Measurements from ENCODE around the gene CHRNA10. TPM values are rescaled to one million over a fixed set of nuclear protein-coding genes. Genes with fewer than 3 reads are reported as not detected.
A peak's percentile ranks its signal among the peaks of the same experiment; 100 is the strongest.
"Not testable (repeated sequence)": the region's sequence is repeated elsewhere in the genome, so short reads cannot be mapped to it uniquely, and the experiment has no call there.

The CHRNA10 gene
- total RNA-seq, 2 donors from 2014 or later, result 1.0 TPM; not detected in 1

DNA sequence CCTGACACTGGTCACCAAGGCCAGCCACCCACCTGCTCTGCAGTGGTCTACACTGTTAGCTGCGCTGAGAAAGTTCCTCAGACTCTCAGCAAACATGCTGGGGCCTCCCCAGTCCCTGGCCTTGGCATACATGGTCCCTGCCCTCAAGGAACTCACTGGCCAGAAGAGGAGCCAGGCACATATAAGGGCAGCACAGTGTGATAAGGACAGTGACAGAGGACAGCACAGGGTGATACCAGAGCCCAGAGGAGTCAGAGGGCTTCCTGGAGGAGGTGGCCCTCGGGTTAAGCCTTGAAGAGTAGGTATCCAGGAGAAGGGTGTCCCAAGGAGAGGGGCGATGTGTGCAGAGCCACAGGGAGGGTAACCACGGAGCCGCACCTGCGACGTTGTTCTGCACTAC is 25.6 kb downstream of the CHRNA10 start:
- Histone ChIP-seq H3K27me3 (no peaks in the 10 kb centered on the region), H3K4me3 (no peak overlapping the region), H3K4me1 (peaks cover 0 to 25% of the 10 kb centered on the region in 2 donors), H3K27ac (no peak overlapping the region), H3K9me3 (no peaks in the 10 kb centered on the region), H3K36me3 (no peaks in the 10 kb centered on the region)
- TF ChIP-seq, protein P1, sequence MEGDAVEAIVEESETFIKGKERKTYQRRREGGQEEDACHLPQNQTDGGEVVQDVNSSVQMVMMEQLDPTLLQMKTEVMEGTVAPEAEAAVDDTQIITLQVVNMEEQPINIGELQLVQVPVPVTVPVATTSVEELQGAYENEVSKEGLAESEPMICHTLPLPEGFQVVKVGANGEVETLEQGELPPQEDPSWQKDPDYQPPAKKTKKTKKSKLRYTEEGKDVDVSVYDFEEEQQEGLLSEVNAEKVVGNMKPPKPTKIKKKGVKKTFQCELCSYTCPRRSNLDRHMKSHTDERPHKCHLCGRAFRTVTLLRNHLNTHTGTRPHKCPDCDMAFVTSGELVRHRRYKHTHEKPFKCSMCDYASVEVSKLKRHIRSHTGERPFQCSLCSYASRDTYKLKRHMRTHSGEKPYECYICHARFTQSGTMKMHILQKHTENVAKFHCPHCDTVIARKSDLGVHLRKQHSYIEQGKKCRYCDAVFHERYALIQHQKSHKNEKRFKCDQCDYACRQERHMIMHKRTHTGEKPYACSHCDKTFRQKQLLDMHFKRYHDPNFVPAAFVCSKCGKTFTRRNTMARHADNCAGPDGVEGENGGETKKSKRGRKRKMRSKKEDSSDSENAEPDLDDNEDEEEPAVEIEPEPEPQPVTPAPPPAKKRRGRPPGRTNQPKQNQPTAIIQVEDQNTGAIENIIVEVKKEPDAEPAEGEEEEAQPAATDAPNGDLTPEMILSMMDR (IDR thresholded peaks at IDR 0.05), result no peak
- DNase-seq (ENCODE audit: low spot score), result no peak

DNA sequence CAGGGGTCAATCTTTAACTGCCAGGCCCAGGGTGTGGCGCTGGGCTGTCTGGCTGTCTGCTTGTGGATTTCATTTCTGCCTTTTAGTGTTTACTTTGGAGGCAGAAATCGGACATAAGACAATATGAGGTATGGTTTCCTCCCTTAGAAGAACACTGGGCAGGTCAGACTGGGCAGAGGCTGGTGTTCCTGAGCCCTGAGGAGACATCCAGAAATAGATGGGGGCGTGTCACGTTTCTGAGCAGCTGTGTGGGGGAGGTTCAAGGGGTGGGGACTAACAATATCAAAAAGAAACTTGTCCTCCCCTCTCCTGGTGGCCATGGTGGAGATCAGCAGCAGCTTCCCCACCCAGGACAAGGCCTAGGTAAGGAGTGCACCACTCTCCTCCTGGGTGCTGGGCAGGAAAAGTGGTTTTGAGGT is 26.4 kb downstream of the CHRNA10 start, which contains the start of gene ART1:
Gene ART1, plus strand, starts transcription at position 312 of the 419 bp plus-strand sequence. CDS start 14,086 bp downstream, outside the sequence.
- no peak for DNase-seq (ENCODE audit: low spot score)
- Histone ChIP-seq H3K9me3 (no peaks in the 10 kb centered on the region), H3K4me3 (no peak within 1 kb of the TSS), H3K36me3 (no peaks in the 10 kb centered on the region), H3K27me3 (no peaks in the 10 kb centered on the region), H3K4me1 (peaks cover 0 to 25% of the 10 kb centered on the region in 2 donors), H3K27ac (no peak within 1 kb of the TSS)
- TF ChIP-seq, protein P1 (IDR thresholded peaks at IDR 0.05), result no peak

DNA sequence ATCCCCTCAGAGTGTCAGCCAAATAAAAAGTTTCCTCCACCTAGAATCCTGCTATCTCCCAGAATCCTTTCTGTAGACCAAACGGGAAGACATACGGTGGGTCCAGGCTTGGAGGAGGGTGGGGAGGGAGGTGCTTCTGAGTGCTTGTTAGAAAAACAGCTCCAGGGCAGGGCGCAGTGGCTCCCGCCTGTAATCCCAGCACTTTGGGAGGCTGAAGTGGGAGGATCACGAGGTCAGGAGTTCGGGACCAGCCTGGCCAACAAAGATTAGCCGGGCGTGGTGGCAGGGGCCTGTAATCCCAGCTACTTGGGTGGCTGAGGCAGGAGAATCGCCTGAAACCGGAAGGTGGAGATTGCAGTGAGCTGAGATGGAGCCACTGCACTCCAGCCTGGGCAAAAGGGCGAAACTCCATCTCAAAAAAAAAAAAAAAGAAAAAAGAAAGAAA is 28.1 kb downstream of the CHRNA10 start:
- H3K27me3 ChIP-seq; H3K36me3 ChIP-seq; H3K9me3 ChIP-seq; H3K27ac ChIP-seq; DNase-seq (ENCODE audit: low spot score): not testable (repeated sequence)
- Histone ChIP-seq H3K4me3 (peak overlapping the region; percentile 48 to 64), H3K4me1 (peaks cover 0 to 25% of the 10 kb centered on the region in 2 donors)

DNA sequence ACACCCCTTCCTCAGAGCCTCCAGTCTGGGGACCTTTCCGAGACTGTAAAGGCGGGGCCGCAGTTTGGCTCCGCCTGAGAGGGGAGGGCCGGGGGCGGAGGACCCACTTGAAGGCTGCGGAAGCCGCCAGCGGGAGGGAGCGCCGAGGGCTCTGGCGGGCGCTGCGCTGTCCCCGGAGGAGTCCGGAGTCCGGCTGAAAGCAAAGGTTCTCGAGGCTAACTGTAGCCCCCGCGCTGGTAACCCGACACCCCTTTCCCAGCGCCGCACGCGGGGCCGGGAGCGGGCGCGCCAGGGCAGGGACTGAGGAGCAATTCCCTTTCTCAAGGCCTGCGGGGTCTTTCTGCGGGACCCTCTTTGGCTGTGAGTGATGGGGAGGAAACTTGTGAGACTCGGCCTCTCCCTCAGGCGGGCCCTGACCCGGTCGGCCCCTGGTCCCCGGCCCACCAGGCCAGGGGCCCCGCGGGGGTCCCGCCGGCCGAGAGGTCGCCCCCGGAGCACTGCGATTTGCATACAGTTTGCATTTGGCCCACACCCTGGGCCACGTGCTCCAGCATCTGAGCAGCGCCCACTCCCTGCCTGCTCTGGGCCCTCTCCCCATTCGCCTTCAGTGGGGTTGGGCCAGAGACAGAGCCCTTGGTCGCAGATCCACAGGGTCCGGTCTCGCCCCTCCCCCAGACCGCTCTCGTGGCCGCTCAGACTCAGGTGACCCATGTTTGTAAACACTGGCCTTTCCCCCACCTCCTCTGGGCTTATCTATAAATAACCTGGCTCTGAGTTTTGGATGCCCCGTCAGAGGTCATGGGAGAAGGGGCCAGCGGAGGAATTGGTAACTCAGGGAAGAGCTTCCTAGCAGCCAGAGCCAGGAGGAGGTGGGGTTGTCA is 28.9 kb downstream of the CHRNA10 start:
- Histone ChIP-seq H3K9me3 (no peaks in the 10 kb centered on the region), H3K36me3 (no peaks in the 10 kb centered on the region), H3K27ac (peak overlapping the region; percentile 76 to 79), H3K4me3 (peak overlapping the region; percentile 48 to 64), H3K27me3 (no peaks in the 10 kb centered on the region), H3K4me1 (peaks cover 0 to 25% of the 10 kb centered on the region in 2 donors)
- TF ChIP-seq, protein P1 (IDR thresholded peaks at IDR 0.05), result no peak
- peak; percentile 72 for DNase-seq (ENCODE audit: low spot score)

DNA sequence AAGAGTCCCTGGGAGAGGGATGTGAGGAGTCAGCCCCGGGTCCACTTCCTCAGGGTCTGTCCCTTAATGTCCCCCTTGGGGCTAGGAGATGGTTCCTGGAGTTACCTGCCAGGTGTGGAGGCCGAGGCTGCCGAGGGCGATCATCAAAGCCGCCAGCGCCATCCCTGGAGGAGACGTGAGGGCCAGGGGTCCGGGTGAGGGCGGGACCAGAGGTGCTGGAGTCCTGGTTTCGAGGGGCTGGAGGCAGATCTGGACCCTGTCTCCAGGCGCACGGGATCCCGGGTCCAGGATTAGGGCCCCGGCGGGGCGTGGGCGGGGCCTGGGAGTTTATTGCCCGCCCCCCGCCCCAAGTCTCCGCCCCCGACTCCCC is 29.5 kb downstream of the CHRNA10 start, which contains the start of gene ART5:
Gene ART5, minus strand, starts transcription at position 292 of the 370 bp plus-strand sequence. Its CDS starts 130 bp downstream, at position 162.
- Histone ChIP-seq H3K4me3 (peak within 1 kb of the TSS; percentile 48 to 64), H3K9me3 (no peaks in the 10 kb centered on the region), H3K27ac (peak within 1 kb of the TSS; percentile 76 to 79), H3K27me3 (no peaks in the 10 kb centered on the region), H3K4me1 (peaks cover 0 to 25% of the 10 kb centered on the region in 2 donors), H3K36me3 (no peaks in the 10 kb centered on the region)
- DNase-seq (ENCODE audit: low spot score), result no peak
- TF ChIP-seq, protein P1 (IDR thresholded peaks at IDR 0.05), result no peak

DNA sequence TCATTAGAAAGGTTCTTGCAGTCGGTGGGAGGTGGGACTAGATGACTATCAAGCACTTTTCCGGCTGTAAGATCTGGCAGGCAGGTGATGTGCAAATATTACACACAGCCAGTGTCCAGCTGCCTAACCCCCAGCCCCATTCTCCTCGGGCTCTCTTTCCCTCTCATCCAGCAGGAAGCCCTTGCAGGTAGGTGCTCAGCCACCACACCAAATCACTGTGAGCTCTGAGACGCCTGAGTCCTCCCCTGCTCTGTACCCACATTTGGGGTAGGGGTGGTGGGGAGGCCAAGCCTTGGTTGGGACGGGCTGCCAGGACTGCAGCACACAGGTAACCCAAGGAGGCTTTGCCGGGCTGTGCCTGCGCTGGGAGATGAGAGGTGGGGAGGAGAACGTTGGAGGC is 30.0 kb downstream of the CHRNA10 start:
- no peak for DNase-seq (ENCODE audit: low spot score)
- Histone ChIP-seq H3K36me3 (no peaks in the 10 kb centered on the region), H3K4me1 (peaks cover 0 to 25% of the 10 kb centered on the region in 2 donors), H3K27ac (no peak overlapping the region), H3K4me3 (no peak overlapping the region), H3K9me3 (no peaks in the 10 kb centered on the region), H3K27me3 (no peaks in the 10 kb centered on the region)
- TF ChIP-seq, protein P1 (IDR thresholded peaks at IDR 0.05), result no peak

All from right atrium auricular region (tissue), 2 donors.